Glomerular visceral epithelial cell (primary cell): ENCODE results near the gene ERAP2.
"Not testable (repeated sequence)": the region's sequence is repeated elsewhere in the genome, so short reads cannot be mapped to it uniquely, and the experiment has no call there.

Experiments
- DNase-seq: peaks from one replicate; pipeline ENCODE4 v3.0.0-alpha.2; 2016; ENCODE audit errors: extremely low spot score

ERAP2 gene

GRCh38 chr5:96861076-96861475 is 15.2 kb upstream of the ERAP2 start:
- no peak for DNase-seq

DNA sequence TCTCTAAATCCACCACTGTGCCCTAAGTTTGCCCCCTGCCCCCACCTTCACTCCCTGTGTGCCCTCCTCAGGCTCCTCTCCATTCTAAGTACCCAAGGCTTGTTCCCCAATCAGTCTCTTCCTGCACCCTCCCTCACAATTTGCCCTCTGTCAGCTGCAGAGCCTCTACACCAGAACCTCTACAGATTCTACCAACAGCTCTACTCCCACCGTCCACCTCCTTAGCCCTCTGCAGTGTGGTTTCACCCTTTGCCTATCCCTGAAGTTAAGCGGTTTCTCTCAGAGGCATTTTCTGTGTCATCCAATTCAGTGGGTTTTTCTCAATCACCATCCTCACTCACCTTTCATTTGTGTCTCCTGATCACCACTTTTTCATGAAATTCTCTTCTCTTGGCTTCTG is 13.2 kb upstream of the ERAP2 start:
- no peak for DNase-seq

GRCh38 chr5:96863949-96864584 is 12.2 kb upstream of the ERAP2 start:
- no peak for DNase-seq

DNA sequence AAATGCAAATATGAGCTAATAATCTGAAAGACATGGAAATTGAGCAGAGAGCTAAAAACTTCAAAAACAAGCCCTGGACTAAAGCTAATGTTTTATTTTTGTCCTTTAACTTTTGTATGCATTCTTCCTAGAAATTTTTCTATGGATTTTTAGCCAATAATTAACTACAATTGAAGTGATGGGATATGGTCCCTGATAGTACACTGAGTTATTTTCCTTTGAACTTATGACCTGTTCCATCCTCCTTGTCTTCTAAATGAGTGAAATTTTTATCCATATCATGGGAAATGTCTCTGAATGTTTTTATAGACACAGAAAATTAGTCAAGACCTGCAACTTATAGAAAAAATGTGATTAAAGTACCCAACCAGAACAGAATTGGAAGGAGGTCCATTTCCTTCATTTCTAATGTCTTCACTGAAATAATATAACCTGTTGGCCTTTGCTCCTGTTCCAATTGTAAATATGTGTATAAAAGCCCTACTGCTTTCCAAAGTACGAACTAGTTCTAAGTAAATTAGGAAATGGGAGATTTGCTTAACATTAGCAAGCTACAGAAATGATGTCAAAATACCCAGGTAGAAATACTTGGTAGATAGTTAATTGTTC is 11.3 kb upstream of the ERAP2 start:
- DNase-seq: no peak

DNA sequence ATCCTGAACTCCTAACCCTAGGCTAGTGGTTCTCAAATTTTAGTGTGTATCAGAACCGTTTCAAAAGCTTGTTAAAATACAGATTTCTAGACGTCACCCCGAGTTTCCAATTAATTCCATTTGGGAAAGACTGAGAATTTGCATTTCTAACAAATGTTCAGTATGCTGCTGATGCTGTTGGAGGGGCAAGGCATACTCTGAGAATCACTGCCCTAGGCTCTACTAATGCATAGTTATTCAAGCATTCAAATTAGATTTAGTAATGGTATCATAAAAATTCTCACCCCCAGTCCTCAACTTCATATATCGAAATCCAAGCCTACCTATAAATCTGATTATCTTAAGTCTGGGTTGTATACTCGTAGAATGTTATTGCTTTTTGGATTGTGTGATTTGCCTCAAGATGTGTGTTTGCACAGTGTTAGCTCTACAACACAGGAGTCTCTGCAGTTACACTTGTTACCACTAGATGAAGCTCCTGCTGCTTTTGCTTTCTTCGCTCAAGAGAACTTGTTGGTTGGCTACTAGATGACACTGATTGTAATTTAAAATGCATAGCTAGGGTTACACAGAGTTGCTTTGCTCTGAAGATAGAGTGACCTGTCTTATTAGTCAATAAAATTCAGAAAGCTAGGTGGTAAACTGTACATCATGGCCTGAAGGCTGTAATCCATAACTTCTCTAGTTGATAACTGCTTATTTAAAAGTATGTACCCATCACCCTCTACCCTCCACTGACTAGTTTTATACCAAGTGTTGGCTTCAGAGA is 7.5 kb upstream of the ERAP2 start:
- DNase-seq: peak; percentile 68

DNA sequence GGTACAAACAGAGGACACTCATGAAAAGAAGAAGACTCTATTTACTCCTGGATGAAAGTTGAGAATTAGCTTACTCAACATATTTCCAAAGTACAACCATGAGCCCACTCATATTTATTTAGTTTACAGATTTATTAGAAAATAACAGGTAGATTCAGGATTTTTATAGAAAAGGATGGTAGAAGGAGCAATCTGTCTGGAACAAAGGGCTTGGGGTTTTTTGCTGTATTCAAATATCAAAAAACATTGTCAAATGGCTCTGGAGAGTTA is 7.0 kb upstream of the ERAP2 start:
- no peak for DNase-seq

GRCh38 chr5:96870094-96871026 is 5.9 kb upstream of the ERAP2 start:
- DNase-seq: no peak

DNA sequence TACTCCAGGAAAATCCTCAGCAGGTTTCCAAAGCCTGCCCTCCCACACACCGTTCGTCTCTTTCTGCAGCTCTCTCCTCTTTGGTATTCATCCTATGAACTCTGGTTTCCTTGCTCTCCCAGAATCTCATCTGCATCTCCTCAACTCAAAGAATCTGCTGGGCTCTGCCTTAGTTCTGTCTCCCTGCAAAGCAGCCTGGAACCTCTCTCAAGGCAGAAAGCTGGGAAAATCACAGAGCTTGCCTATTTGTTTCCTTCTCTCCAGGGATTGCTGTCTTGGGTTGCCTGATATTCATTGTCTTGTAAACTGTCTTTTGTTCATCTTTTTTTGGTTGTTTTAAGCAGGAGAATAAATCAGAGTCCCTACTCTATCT is 5.3 kb upstream of the ERAP2 start:
- DNase-seq: no peak

- DNase-seq: no peak
Measured at GRCh38 chr5:96871686-96872085, 4.6 kb upstream of the ERAP2 start.

GRCh38 chr5:96873449-96873848 is 2.9 kb upstream of the ERAP2 start:
- no peak for DNase-seq

DNA sequence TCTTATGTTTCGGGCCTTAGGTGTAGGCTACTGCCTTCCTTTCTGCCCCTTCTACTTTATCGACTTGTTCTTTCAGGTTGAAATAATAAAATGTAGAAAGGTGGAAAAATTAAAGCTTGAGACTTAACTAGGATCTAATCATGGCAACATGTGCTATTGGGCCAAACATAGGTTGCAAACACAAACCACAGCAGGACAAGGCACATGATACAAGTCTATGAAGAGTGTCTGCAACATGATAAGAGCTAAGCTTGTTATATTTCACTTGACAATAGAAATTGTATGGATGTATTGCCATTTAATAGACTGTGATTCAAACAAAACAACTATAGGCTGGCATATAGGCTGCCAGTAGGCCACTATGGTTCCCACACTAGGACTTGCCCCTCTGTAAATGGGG is 1.7 kb upstream of the ERAP2 start:
- DNase-seq: no peak

- DNase-seq: no peak
Measured at GRCh38 chr5:96875791-96876291, 459 bp upstream of the ERAP2 start.

- DNase-seq: not testable (repeated sequence)
Measured at GRCh38 chr5:96876977-96877469, 723 bp downstream of the ERAP2 start.

GRCh38 chr5:96879665-96880064 is 3.4 kb downstream of the ERAP2 start:
- no peak for DNase-seq

DNA sequence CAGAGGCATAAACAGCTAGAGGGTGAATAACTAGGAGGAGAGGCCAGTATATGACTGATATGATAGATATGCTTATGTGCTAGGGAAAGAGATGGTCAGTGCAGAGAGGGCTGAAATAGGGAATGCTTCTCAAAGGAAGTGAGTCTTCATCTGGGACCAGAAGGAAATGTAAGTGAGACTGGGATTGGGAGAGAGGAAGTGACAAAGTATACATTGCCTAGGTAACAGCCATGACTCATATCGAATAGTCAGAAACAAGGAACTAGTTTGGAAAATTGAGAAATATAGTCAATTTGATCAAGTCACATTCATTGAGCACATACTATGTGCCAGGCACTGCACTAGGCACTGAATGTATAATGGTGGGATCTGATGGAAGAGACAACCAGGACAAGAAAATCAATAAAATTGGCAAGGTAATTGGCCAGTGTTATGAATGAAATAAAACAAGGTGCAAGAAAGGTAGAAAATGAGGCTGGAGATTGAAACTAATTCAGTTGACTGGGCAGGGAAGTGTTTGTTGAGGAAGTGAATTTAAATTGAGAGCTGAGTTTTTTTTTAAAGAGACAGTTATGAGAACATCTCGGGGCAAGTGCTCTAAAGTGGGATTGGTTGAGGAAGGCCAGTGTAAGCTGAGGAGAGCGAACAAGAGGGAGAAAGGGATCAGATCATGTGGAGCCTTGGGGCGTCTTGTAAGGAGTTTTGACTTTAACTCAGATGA is 4.3 kb downstream of the ERAP2 start:
- DNase-seq: peak; percentile 52

DNA sequence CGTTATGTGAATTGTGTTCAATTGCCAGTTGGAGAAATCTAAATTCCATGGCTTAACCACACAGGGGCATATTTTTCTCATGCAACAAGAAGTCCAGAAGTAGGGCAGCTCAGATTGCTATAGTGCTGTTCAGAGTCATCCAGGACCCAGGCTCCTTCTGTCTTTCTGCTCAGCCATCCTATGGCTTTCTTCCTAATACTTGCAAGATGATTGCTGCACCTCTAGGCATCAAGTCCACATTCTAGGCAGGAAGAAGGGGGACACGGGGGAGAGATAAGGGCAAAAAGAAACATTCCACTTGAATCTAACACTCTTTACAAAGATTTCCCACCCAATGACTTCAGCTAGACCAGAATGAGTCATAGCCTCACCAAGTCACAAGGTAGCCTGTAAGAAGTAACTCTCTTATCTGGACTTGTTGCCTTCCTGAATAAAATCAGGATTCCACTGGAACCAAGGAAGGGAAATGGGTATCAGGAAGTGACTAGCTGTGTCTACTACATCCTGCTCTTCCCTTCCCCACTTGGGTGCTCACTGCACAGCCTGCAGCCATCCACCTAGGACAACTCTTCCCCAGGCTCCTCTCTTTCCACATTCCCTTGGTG is 5.3 kb downstream of the ERAP2 start:
- peak; percentile 71 for DNase-seq

DNA sequence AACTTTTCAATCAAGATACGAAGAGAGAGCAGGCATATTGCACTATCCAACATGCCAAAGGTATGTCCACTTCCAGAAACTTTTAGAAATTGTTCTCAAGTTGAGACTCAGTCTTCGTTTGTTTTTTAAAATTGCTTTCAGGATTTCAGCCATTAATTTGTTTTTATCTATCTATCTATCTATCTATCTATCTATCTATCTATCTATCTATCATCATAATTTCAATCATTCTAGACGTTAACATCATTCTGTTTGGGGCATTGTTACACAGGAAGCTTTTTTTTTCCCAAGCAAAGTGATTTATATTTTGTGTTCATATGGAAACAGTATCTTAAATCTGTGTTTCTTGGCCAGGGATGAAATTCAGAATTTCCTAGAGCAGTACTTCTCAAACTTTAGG is 7.6 kb downstream of the ERAP2 start:
- DNase-seq: no peak

GRCh38 chr5:96884995-96885394 is 8.7 kb downstream of the ERAP2 start:
- no peak for DNase-seq

DNA sequence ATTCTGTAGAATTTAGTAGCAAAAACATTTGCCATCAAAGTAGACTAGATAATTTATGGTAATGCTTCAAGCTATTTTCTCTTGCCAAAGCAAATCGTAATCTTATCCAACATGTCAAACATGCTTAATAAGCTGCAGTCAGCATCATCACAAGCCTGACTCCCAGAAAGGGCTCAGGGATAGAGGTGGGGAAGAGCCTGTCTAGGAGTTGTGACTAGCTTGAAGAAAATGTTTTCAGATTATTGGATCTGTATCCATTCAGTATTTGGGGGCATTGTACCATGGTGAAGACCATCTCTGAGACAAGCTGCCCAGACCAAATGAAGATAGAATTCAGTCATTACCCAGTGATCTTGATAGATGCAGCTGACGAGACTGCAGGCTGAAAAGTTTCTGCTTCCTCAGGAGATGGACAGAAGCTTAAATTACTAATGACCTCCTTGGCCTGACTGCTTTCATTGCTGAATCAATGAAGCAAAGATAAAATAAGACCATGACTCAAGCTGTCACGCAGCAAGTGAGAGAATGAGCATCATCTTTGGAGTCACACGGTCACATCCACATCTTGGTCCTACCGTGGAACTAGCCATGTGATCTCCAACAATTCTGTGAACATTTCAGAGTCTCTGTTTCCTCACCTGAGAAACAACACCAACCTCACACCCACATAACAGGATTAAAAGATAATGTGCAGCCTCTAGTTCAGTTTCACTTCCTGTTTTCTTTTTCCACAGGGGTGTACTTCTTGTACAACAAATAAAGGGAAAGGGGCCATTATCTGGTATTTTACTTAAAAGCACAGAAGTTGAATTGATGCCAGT is 9.4 kb downstream of the ERAP2 start:
- peak; percentile 48 for DNase-seq

- peak; percentile 73 for DNase-seq
Measured at GRCh38 chr5:96893342-96893741, 17.0 kb downstream of the ERAP2 start.
